SHP77 (cell line): ENCODE measurements around the gene SYK.
"Not testable (repeated sequence)": the region's sequence is repeated elsewhere in the genome, so short reads cannot be mapped to it uniquely, and the experiment has no call there.

Experiments
- DNase-seq, 2 experiments: peaks; one replicate each; lab custom pipeline; 2025; lab: John Stamatoyannopoulos, UW

Gene SYK

DNA sequence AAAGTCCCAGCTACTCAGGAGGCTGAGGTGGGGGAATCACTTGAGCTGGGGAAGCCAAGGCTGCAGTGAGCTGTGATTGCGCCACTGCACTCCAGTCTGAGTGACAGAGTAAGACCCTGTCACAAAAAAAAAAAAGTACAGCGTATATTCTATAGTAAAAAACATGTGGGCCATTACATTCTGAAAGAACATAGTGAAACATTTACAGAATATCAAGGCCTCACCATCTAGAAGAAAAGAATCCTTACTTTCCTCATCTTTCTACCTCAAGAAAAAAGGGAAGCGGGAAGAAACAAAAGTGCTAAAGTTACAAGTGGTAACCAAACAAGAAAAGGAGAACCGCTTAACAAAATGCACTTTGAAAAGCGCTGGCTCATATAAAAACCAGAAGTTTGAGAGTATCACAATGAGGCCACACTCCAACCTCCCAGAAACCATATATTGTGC, 5.7 kb upstream of the SYK start:
- DNase-seq: no peak

DNA sequence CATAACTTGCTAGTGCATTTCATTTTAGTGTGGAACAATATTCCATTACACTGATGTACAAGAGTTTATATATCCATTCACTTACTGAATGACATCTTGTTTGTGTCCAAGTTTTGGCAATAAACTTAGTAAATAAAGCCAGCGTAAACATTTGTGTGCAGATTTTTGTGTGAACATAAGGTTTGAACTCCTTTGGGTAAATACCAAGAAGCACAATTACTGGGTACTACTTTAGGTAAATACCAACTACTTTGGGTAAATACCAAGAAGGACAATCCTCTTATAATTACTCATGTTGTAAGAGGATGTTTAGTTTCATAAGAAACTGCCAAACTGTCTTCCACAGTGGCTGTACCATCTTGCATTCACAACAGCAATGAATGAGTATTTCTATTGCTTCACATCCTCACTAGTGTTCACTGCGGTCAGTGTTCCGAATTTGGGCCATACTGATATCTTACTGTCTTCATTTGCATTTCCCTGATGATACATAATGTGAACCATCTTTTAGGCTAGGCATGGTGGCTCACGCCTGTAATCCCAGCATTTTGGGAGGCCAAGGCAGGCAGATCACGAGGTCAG, 2.3 kb upstream of the SYK start:
- no peak for DNase-seq

DNA sequence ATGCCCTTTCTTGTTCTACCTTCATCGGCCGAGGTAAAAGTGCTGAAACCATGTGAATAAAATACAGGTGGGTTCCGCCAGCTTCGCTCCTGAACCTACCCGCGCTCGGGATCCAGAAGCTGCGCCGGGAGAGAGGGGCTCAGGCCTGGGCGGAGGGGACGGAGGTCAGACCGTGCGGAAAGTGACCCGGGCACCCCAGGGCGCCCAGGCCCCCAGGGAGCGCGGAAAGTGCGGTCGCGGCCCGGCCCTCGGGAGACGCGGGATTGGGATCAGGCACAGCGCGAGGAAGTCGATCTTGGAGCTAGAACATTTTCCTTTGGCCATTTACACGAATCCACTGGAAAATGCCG, 329 bp downstream of the SYK start:
- DNase-seq: peak; percentile 11 to 20

- DNase-seq: no peak
Observed at GRCh38 chr9:90802386-90802985, 867 bp downstream of the SYK start.

DNA sequence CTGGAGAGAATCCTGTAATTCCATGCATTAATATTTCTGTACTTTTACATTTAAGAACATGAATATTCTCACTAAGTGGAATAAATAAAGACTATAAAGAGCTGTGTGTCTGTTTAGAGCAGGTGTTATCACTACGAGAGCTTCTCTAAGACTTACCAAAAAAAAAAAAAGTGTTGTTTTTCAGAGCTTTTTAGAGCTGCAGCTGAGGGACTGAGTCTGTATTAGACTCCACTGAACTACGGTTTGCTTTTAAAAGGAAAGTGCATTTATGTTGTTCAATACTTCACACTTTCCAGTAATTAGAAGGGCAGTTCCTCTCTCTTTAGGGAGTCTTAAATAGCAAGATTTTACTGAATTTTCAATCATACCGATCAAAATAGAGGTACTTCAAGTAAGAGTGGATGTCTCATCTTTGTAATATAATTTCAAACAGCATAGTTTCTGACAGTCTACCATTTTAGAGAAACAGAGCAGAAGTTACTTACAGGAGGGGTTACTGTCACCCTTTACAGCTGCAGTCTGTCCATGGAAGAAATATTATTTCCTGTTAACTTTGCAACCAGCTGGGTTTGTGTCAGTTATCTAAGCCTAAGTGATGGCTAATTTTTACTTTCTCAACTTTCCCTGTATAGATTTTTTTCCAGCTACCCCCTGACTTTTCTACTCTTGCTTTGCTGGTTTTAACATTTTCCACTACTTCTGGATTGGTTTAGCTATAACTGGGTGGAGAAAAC, 2.4 kb downstream of the SYK start:
- peak in 1 of 2 experiments; percentile 35 for DNase-seq

DNA sequence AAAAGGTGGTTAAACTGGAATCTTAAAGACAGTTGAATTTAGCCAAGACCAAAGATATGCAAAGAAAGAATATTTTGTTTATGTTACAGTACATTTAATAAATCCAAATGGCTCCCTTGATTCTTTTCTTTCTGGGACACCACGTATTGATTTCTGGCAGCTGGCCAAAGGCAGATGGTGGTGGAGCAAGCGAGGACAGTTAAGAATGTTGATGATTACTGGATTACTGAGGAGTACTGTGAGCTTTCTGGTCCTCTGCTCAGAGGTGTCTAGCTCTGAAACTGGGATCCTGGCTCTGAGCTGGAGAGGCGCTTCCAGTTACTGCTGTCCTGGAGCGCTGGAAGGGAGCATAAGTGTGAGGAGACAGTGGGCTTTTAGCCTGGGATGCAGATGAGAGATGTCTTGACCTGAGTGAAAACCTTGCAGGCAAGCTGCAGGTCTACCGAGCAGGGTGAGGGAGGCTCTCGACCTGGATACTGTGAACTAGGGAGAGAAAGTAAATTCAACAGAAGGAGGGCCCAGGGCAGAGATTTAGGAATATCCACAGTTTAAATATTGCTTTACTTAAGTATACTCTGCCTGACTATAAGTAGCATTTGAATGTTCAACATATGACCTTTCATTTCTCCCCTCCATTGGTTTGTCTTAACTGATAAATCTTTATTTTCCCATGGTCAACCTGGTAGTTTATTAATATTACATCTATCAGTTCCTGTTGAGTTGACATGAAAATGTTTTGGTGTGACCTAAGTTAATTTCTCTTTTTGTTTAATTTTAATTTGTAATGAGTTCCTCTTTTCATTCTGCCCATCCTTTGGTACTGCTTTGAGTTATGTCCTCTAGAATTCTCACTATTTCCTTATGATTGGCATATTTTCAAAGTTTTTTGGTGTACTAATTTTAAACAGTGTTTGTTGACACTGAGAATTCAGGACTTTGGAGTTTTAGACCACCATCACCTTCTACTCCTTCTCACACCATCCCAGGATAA, 3.7 kb downstream of the SYK start:
- DNase-seq: peak; percentile 76 to 85

GRCh38 chr9:90807006-90807405, 5.4 kb downstream of the SYK start:
- DNase-seq: no peak

GRCh38 chr9:90808398-90808797, 6.8 kb downstream of the SYK start:
- no peak for DNase-seq

GRCh38 chr9:90808890-90809685, 7.5 kb downstream of the SYK start:
- DNase-seq: no peak

- DNase-seq: no peak
Observed at GRCh38 chr9:90810691-90811090, 9.1 kb downstream of the SYK start.

- DNase-seq: no peak
Observed at GRCh38 chr9:90813046-90813445, 11.4 kb downstream of the SYK start.

DNA sequence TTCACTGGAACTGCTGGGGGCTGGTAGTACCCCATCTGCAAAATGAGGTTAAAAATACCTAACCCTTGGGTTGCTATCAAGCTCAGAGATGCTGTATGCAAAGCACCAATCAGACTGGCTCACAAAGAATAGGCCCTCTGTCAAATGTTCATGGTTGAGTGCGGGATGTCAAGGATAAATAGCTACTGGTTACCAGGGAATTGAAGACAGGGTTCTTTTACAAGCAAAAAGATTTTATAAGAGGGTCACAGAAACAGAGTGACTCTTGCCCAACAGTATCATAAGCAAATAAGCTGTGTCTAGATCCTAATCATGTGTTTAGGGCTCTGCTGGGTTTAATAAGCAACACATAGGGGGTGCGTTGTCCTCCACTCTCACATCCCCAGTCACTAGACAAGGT, 11.9 kb downstream of the SYK start:
- no peak for DNase-seq

- no peak for DNase-seq
Observed at GRCh38 chr9:90814355-90814754, 12.7 kb downstream of the SYK start.

DNA sequence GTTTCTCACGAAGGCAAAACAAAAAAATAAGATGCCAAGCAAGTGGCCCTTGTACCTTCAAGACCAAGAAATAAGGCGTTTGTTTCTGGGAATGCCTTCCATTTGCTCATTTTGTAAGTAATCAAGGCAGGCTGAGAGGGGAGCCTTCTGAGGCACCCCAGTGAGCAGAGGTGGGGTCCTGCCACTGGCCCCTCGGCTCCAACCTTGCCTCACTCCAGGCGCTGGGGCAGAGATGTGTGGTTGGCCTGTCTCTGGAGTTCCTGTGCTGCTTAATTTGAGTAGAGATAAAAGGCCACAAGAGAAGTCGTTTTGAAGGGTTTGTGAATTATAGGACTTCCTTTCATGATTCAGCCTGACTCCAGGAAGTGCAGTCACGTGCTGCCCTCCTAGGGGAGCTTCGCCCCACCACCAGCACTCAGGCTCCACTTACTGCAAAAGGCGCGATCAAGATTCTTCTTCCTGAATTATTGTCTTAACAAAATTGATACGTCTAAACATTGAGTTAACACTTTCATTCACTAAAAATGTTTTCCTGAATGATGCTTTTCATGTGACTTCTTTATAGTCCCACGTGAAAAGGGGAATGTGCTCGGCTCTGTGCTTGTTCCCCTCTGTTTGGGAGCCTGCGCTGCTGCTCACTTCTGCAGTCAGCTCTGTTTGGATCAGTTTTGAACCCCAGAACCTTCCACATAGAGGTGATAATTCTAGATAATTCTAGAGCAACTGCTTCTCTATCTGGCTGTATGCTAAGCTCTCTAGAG, 13.7 kb downstream of the SYK start:
- DNase-seq: no peak

GRCh38 chr9:90815944-90816357, 14.3 kb downstream of the SYK start:
- no peak for DNase-seq

GRCh38 chr9:90816690-90817089, 15.1 kb downstream of the SYK start:
- no peak for DNase-seq

- DNase-seq: no peak
Observed at GRCh38 chr9:90818279-90818678, 16.7 kb downstream of the SYK start.

DNA sequence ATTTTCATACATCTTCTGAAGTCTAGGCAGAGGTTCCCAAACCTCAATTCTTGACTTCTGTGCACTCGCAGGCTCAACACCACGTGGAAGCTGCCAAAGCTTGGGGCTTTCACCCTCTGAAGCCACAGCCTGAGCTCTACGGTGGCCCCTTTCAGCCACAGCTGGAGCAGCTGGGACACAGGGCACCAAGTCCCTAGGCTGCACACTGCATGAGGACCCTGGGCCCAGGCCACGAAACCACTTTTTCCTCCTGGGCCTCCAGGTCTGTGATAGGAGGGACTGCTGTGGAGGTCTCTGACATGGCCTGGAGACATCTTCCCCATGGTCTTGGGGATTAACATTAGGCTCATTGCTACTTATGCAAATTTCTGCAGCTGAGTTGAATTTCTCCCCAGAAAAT, 18.8 kb downstream of the SYK start:
- not testable (repeated sequence) for DNase-seq

GRCh38 chr9:90821236-90821635, 19.6 kb downstream of the SYK start:
- not testable (repeated sequence) for DNase-seq

GRCh38 chr9:90821697-90822096, 20.1 kb downstream of the SYK start:
- DNase-seq: no peak

GRCh38 chr9:90822866-90823265, 21.2 kb downstream of the SYK start:
- no peak for DNase-seq
